ENCODE measurements around the gene RTRAF. TPM values are rescaled to one million over a fixed set of nuclear protein-coding genes. Genes with fewer than 3 reads are reported as not detected.

RTRAF gene
- total and polyA plus RNA-seq, 9 of the 15 experiments (the other 6 are each of a cell fraction or from before 2014, with no cell fraction given): 126 to 204 (median 155) TPM

- TF ChIP-seq, protein P1, sequence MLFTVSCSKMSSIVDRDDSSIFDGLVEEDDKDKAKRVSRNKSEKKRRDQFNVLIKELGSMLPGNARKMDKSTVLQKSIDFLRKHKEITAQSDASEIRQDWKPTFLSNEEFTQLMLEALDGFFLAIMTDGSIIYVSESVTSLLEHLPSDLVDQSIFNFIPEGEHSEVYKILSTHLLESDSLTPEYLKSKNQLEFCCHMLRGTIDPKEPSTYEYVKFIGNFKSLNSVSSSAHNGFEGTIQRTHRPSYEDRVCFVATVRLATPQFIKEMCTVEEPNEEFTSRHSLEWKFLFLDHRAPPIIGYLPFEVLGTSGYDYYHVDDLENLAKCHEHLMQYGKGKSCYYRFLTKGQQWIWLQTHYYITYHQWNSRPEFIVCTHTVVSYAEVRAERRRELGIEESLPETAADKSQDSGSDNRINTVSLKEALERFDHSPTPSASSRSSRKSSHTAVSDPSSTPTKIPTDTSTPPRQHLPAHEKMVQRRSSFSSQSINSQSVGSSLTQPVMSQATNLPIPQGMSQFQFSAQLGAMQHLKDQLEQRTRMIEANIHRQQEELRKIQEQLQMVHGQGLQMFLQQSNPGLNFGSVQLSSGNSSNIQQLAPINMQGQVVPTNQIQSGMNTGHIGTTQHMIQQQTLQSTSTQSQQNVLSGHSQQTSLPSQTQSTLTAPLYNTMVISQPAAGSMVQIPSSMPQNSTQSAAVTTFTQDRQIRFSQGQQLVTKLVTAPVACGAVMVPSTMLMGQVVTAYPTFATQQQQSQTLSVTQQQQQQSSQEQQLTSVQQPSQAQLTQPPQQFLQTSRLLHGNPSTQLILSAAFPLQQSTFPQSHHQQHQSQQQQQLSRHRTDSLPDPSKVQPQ (CRISPR knock-in tag; IDR thresholded peaks at IDR 0.05; ENCODE audit: borderline replicate concordance): no peak
- TF ChIP-seq NFATC3 (IDR thresholded peaks at IDR 0.05) (no peak), HDAC2 (IDR thresholded peaks at IDR 0.05) (no peak), JUN (IDR thresholded peaks at IDR 0.05; ENCODE audit: borderline replicate concordance, low read depth, low read length) (no peak), JUN (CRISPR knock-in tag; IDR thresholded peaks at IDR 0.05; ENCODE audit: borderline replicate concordance) (no peak), MTF1 (CRISPR knock-in tag; IDR thresholded peaks at IDR 0.05; ENCODE audit: borderline replicate concordance) (no peak), FOXO4 (CRISPR knock-in tag; IDR thresholded peaks at IDR 0.05) (no peak)
These were observed 10.8 kb downstream of the RTRAF start (continued) for GRCh38 chr14:52000019-52000582.

GRCh38 chr14:52000696-52001095 is 11.3 kb downstream of the RTRAF start:
- no TSS peak for BruUV-seq (replicated peaks)
- H4K20me1 ChIP-seq (replicated peaks; ENCODE audit: control insufficient read depth, insufficient read depth, low read length): no peaks in the 10 kb centered on the region
- TF ChIP-seq KDM4B (IDR thresholded peaks at IDR 0.05; ENCODE audit: borderline replicate concordance in 2 of 2, low read depth in 1 of 2) (no peak), HMG20A (CRISPR knock-in tag; conservative IDR thresholded peaks at IDR 0.05) (no peak), TFAM (CRISPR knock-in tag; conservative IDR thresholded peaks at IDR 0.05) (no peak), CTBP1 (IDR thresholded peaks at IDR 0.05; ENCODE audit: borderline replicate concordance) (no peak), ATF7 (IDR thresholded peaks at IDR 0.05) (no peak), XRCC3 (IDR thresholded peaks at IDR 0.05) (no peak), SREBF1 (IDR thresholded peaks at IDR 0.05; ENCODE audit: borderline replicate concordance, low read depth, low read length) (no peak)
- TF ChIP-seq, protein P2, sequence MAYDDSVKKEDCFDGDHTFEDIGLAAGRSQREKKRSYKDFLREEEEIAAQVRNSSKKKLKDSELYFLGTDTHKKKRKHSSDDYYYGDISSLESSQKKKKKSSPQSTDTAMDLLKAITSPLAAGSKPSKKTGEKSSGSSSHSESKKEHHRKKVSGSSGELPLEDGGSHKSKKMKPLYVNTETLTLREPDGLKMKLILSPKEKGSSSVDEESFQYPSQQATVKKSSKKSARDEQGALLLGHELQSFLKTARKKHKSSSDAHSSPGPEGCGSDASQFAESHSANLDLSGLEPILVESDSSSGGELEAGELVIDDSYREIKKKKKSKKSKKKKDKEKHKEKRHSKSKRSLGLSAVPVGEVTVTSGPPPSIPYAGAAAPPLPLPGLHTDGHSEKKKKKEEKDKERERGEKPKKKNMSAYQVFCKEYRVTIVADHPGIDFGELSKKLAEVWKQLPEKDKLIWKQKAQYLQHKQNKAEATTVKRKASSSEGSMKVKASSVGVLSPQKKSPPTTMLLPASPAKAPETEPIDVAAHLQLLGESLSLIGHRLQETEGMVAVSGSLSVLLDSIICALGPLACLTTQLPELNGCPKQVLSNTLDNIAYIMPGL (CRISPR knock-in tag; IDR thresholded peaks at IDR 0.05): no peak

More at GRCh38 chr14:52000696-52001095, 11.3 kb downstream of the RTRAF start:
- no peak overlapping the region for H3K27ac ChIP-seq (ENCODE audit: extremely low read depth, low read depth, low read length)
- ChIA-PET CTCF (ENCODE audit: low intra/inter-chr PET ratio) (no interaction called here), POLR2A (no interaction called here)
- H3K4me1 ChIP-seq (replicated peaks in 1 of 2; ENCODE audit: control insufficient read depth in 2 of 2, insufficient read depth in 2 of 2, low read length in 2 of 2): no peaks in the 10 kb centered on the region
- in situ Hi-C loops (cut with MboI) (no loop called here), intact Hi-C loops (cut with micrococcal nuclease) (no loop called here)
- H3K79me2 ChIP-seq (ENCODE audit: control insufficient read depth, insufficient read depth, low read length): no peaks in the 10 kb centered on the region
- no peak overlapping the region for H3K4me2 ChIP-seq (ENCODE audit: insufficient read depth, low read length)
- ATAC-seq: no peak
- H3K27me3 ChIP-seq (ENCODE audit: control insufficient read depth in 2 of 2, insufficient read depth in 2 of 2, low read length in 2 of 2): no peaks in the 10 kb centered on the region
- H3K36me3 ChIP-seq (ENCODE audit: control insufficient read depth, insufficient read depth, low read length): peaks cover 93% of the 10 kb centered on the region
- FAIRE-seq: no peak
- H3K4me3 ChIP-seq: no peak overlapping the region
- no peak overlapping the region for H2AFZ ChIP-seq (ENCODE audit: low read depth, low read length)
- H3K9ac ChIP-seq (ENCODE audit: insufficient read depth in 1 of 2, low read depth in 2 of 2, low read length in 2 of 2): no peak overlapping the region
- WGBS (ENCODE audit: insufficient coverage, low coverage, missing lambda C conversion rate): 94% methylated on average over 3 of the region's 3 CpGs
- no peaks in the 10 kb centered on the region for H3K9me1 ChIP-seq (ENCODE audit: control insufficient read depth, insufficient read depth, low read length)
- no peaks in the 10 kb centered on the region for H3K9me3 ChIP-seq (replicated peaks; ENCODE audit: control insufficient read depth, insufficient read depth, low read depth, low read length)
- no peak for DNase-seq (ENCODE audit: extremely low read depth in 1 of 4, low spot score in 3 of 4)

Data from K562 (cell line).